Neural crest cell (in vitro differentiated cells): ENCODE results near the gene SPACA6. TPM values are rescaled to one million over a fixed set of nuclear protein-coding genes. Genes with fewer than 3 reads are reported as not detected.

ENCODE experiments used
- DNase-seq: peaks from one replicate; pipeline ENCODE4 v3.0.0; 2021; ENCODE audit warnings: low read depth, mixed read lengths, low spot score
- H3K27ac Mint-ChIP-seq: one replicate; pipeline ENCODE4 v1.8.0; 2021; ENCODE audit warnings: mild to moderate bottlenecking, mixed read lengths; ENCODE audit not compliant: unreplicated experiment
- H3K27me3 Mint-ChIP-seq: 2 replicates; pipeline ENCODE4 v1.8.0; 2021; ENCODE audit warnings: low read depth, mild to moderate bottlenecking, mixed read lengths
- H3K36me3 Mint-ChIP-seq: 2 replicates; pipeline ENCODE4 v1.8.0; 2021; ENCODE audit warnings: low read depth, mild to moderate bottlenecking, mixed read lengths
- H3K4me1 Mint-ChIP-seq: 2 replicates; pipeline ENCODE4 v1.8.0; 2021; ENCODE audit warnings: mixed read lengths
- H3K4me3 Mint-ChIP-seq: one replicate; pipeline ENCODE4 v1.8.0; 2021; ENCODE audit warnings: mild to moderate bottlenecking, mixed read lengths
- H3K9me3 Mint-ChIP-seq: 2 replicates; pipeline ENCODE4 v1.8.0; 2021; ENCODE audit warnings: mixed read lengths
- total RNA-seq: library from RNA; stranded (reverse); gene quantifications from 2 replicates; pipeline ENCODE4 v1.2.1, GENCODE V29; 2021
- TF ChIP-seq, protein P1 (sequence below): fragments of 200-600 bp; sonication (generic); conservative IDR thresholded peaks from 2 replicates; pipeline ENCODE4 v1.5.0; 2021; ENCODE audit warnings: antibody characterized with exemption, mild to moderate bottlenecking

SPACA6 gene
- total RNA-seq, 1 donor from 2014 or later, result 4.2 TPM

- H3K36me3 Mint-ChIP-seq, result no peaks in the 10 kb centered on the region
- H3K27me3 Mint-ChIP-seq, result peaks cover 81% of the 10 kb centered on the region
- no peaks in the 10 kb centered on the region for H3K9me3 Mint-ChIP-seq
- no peak overlapping the region for H3K4me3 Mint-ChIP-seq
- no peak for DNase-seq
- TF ChIP-seq, protein P1, sequence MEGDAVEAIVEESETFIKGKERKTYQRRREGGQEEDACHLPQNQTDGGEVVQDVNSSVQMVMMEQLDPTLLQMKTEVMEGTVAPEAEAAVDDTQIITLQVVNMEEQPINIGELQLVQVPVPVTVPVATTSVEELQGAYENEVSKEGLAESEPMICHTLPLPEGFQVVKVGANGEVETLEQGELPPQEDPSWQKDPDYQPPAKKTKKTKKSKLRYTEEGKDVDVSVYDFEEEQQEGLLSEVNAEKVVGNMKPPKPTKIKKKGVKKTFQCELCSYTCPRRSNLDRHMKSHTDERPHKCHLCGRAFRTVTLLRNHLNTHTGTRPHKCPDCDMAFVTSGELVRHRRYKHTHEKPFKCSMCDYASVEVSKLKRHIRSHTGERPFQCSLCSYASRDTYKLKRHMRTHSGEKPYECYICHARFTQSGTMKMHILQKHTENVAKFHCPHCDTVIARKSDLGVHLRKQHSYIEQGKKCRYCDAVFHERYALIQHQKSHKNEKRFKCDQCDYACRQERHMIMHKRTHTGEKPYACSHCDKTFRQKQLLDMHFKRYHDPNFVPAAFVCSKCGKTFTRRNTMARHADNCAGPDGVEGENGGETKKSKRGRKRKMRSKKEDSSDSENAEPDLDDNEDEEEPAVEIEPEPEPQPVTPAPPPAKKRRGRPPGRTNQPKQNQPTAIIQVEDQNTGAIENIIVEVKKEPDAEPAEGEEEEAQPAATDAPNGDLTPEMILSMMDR, result no peak
- H3K4me1 Mint-ChIP-seq, result no peaks in the 10 kb centered on the region
- H3K27ac Mint-ChIP-seq, result no peak overlapping the region
These were observed 28.8 kb downstream of the SPACA6 start for GRCh38 chr19:51721905-51722304.

GRCh38 chr19:51722492-51722891 is 29.4 kb downstream of the SPACA6 start:
- no peaks in the 10 kb centered on the region for H3K9me3 Mint-ChIP-seq
- H3K4me3 Mint-ChIP-seq, result no peak overlapping the region
- DNase-seq, result no peak
- no peak overlapping the region for H3K27ac Mint-ChIP-seq
- TF ChIP-seq, protein P1, result no peak
- no peaks in the 10 kb centered on the region for H3K4me1 Mint-ChIP-seq
- H3K27me3 Mint-ChIP-seq, result peaks cover 81% of the 10 kb centered on the region
- H3K36me3 Mint-ChIP-seq, result no peaks in the 10 kb centered on the region

DNA sequence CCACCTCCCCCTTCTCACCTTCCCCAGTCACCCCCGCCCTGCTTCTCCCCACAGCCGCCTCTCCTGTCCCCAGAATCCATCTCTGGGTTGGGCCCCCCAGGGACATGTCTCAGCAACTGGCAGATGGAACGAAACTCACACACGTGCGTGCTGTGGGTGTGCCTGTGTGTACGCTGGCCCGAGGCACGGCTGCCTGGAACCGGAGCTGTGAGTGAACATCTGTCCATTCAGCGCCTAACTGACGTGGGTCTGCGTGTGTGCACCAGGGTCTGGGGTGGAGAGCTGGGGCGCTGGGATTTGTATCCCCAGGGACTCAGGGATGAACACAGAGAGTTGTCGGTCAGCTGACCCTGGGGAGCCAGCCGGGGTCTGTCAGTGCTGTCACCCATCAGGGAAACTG is 31.4 kb downstream of the SPACA6 start:
- Mint-ChIP-seq H3K36me3 (no peaks in the 10 kb centered on the region), H3K27ac (no peak overlapping the region), H3K27me3 (peaks cover 75% of the 10 kb centered on the region), H3K4me3 (no peak overlapping the region), H3K9me3 (no peaks in the 10 kb centered on the region), H3K4me1 (no peaks in the 10 kb centered on the region)
- TF ChIP-seq, protein P1, result no peak
- no peak for DNase-seq

- DNase-seq, result no peak
- no peak overlapping the region for H3K4me3 Mint-ChIP-seq
- H3K9me3 Mint-ChIP-seq, result no peaks in the 10 kb centered on the region
- H3K27me3 Mint-ChIP-seq, result peaks cover 62% of the 10 kb centered on the region
- H3K36me3 Mint-ChIP-seq, result no peaks in the 10 kb centered on the region
- H3K27ac Mint-ChIP-seq, result peak overlapping the region; percentile 79
- TF ChIP-seq, protein P1, result no peak
- H3K4me1 Mint-ChIP-seq, result no peaks in the 10 kb centered on the region
These were observed 32.9 kb downstream of the SPACA6 start for GRCh38 chr19:51726049-51726448.

DNA sequence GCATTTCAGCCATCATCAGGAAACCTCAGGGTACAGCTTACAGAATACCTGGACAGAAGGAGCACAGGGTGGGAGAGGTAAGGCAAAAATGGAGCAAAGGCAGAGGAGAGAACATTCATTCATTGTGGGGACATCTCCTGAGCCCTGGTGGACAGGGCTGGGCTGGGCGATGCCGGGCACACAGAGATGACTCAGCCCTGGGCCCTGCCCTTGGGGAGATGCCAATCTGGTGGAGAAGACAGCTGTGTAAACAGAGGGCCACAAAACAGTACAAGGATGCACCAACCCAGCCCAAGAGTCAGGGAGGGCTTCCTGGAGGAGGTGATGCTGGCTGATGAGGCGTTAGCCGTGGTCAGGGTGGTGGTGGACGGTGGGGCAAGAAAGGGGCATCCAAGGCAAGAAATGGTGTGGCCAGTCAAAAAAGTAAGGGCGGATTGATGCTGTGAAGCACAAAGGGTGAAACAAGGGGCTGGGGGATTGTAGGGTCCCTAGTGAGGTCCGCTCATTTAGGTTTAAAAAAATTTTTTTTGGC is 34.3 kb downstream of the SPACA6 start:
- H3K27ac Mint-ChIP-seq, result no peak overlapping the region

More for the DNA sequence above, 34.3 kb downstream of the SPACA6 start:
- no peaks in the 10 kb centered on the region for H3K9me3 Mint-ChIP-seq
- H3K4me1 Mint-ChIP-seq, result no peaks in the 10 kb centered on the region
- no peaks in the 10 kb centered on the region for H3K36me3 Mint-ChIP-seq
- TF ChIP-seq, protein P1, result no peak
- DNase-seq, result no peak
- H3K4me3 Mint-ChIP-seq, result no peak overlapping the region
- H3K27me3 Mint-ChIP-seq, result peaks cover 58% of the 10 kb centered on the region
